ENCODE data around the gene JCAD.
A peak's percentile ranks its signal among the peaks of the same experiment; 100 is the strongest.
"Not testable (repeated sequence)": the region's sequence is repeated elsewhere in the genome, so short reads cannot be mapped to it uniquely, and the experiment has no call there.

JCAD gene, protein sequence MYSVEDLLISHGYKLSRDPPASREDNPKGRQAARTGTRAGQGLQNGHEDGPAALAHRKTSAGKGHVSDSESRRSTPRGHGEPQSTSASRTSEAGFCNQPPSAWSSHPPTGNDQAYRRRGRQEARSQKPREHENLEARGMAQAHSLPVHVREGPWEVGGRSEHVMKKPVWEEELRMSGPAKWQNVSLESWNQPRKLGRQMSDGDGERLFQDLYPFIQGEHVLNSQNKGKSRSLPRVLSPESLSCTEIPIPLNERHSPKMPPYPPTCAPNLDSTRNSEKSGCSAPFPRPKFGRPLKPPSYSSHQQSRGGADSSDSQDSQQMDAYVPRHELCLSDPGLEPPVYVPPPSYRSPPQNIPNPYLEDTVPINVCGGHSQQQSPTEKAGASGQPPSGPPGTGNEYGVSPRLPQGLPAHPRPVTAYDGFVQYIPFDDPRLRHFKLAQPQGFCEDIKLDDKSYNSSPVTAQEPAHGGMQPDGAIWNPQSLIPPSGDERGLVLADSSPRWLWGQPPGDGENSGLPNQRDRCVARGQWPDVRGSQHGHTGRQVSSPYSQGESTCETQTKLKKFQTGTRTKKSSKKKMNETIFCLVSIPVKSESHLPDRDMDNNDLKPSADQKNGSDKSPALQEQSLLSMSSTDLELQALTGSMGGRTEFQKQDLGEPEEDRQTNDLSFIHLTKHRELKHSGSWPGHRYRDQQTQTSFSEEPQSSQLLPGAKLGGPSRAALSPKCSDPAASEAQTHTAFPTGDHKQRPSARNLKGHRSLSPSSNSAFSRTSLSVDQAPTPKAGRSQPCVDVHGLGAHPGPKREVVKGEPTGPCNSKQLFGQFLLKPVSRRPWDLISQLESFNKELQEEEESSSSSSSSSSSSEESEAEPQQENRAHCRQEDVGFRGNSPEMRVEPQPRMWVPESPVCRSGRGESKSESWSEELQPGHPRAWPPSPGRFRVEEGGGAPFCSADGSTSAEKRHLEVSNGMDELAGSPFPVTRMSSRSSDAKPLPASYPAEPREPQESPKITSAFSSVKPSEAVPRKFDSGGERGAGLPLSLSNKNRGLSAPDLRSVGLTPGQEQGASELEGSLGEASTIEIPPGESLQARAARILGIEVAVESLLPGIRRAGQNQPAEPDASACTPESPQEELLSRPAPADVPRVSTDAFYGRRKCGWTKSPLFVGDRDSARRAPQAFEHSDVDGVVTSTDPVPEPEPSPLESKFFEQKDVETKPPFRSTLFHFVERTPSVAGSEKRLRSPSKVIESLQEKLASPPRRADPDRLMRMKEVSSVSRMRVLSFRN (N-terminal part only)

DNA sequence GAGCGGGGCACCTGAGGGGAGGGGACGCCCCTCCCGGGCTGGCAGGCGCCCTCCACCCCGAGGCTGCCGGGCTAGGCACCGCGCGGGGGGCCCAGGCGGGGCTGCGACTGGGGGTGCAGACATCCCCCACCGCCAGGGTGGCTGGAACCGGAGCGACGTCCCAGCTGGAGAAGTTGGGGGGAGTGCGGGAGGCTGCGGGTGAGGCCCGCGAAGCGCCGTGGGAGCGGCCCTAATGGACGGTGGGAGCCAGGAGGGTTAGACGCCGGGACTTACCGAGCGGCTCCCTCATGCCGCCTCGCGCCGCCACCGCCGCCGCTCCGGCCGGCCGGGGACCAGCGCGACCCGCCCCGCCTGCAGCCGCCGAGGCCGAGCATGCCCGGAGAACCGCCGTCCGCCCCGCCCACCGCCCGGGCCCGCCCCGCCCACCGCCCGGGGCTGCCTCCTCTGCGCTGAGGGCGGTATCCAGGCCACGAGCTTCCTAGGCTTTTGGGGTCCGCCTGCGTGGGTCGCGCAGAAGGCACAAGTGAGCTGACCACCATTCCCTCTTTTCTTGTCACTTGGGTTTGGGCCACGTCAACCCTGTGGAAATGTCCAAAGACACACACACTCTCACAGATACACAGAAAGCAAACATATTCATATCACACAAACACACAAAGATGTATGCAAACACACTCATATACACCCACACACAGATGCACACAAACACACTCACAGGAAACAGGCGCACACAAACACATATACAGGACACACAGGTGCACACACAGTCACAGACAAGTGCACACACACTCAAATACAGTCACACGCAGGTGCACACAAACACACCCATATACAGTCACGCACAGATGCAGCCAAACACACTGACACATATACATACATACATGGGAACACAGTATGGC, at the start of gene JCAD:
JCAD (minus strand) TSS at position 378 of the 899 bp plus-strand sequence. CDS start 11,774 bp downstream, outside the sequence.
- DNase-seq (ENCODE audit: low read depth in 2 of 2): peak in 1 of 2 donors; percentile 35

DNA sequence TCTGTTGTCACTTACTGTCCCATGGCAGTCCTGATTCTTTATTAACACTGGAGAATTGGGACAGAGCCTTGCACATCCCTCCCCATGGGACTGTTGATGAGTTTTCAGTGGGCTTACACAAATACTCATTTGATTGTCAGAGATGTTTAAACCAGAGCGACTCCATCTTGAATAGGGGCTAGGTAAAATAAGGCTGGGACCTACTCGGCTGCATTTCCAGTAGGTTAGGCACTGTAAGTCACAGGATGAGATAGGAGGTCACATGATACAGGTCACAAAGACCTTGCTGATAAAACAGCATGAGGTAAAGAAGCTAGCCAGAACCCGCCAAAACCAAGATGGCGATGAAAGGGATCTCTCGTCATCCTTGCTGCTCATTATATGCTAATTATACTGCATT, 47.6 kb upstream of the JCAD start:
- no peak for DNase-seq (ENCODE audit: low read depth in 2 of 2)

DNA sequence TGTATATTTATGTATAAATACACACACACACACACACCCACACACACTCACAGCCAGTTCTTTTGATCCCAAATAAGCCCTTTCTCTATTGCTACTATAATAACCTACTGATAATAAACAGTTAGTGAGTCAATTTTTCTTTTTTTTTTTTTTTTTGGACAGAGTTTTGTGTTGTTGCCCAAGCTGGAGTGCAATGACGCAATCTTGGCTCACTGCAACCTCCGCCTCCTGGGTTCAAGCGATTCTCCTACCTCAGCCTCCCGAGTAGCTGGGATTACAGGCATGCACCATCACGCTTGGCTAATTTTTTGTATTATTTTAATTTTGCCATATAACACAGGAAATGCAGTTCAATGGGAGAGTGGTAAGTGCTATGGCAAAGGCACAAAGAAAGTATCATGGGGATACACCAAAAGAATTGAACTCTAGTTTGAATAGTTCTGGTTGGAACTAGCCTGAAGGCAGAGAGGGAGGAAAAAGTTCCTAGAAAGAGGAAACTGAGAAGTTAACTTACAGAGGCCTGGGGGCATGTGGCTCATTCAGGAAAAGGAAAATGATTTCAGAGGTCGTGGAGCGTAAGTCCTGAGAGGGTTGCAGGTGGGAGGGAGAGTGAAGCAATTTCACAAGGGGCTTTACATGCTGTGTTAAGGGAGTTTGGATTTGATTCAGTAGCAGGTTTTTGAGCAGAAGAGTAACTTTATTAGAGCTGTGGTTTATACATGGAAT, 44.4 kb upstream of the JCAD start:
- DNase-seq (ENCODE audit: low read depth in 2 of 2): no peak

DNA sequence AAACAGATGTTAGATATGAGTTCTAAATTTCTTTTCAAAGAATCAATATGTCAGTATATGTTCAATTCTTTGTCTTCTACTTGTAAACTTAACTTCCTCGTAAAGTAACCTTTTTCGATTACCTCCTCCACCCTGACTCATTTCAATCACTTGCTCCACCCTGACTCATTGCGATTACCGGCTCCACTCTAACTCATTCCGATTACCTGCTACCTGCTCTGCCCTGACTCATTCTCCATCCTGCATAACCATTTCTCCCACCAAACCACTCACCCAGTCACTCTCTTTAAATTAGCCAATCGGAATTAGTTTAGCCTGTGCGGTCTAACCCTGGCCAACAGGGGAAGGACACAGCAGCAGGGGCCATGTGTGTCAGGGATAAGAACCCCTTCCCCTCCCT, 40.3 kb upstream of the JCAD start:
- not testable (repeated sequence) for DNase-seq (ENCODE audit: low read depth in 2 of 2)

DNA sequence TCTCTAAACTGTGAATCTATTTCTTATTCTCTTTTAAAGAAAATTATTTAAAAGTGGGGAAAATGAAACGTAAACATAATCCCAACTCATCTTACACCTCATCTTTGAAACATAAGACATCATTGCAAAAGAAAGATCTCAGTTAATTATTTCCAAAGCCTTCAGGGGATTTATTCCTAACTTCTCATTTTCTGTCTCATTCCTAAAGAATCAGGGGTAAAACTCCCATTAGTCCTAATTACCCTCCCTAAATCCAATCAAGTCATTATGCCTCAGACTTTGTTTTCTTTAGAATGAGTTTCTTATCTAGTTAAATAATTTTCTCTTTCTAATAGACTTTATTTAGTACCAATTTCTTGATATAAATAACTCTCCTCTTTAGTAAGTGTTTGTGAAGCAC, 39.7 kb upstream of the JCAD start:
- no peak for DNase-seq (ENCODE audit: low read depth in 2 of 2)

DNA sequence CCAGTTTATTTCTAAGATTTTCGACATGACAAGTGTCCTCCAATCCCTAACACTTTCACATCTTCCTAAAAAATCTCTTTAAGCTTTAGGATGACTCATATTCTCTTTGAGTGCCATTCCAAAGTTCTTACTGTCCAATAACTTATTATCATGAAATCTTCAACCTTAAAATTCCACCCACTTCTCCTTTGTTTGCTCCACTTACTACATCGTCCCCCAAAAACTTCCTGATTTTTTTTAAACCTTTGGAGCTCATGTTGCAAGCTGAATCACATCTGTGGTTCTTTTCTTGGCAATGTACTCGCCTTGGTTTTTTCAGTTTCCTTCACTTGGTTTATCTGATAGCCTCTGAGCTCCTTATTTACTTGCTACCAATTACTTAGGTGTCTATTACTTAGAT, 39.2 kb upstream of the JCAD start:
- no peak for DNase-seq (ENCODE audit: low read depth in 2 of 2)

DNA sequence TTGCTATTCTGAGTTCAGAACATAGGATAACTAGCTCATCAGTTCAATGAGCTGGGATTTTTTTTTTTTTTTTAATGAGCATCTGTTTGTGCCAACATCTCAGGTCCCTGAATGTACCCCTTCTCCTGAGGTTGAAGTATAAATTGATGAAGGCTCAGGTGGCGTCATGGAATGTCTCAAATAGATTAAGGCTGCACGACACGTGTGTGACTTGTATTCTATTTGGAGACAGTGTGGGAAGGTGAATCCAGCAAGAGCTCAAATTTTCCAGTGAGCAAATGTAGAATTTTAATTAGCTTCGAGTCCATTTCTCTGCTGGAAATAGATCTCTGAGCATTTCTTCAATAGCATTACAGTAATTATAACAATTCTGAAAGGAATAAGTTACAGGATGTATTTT, 37.2 kb upstream of the JCAD start:
- DNase-seq (ENCODE audit: low read depth in 2 of 2): no peak

DNA sequence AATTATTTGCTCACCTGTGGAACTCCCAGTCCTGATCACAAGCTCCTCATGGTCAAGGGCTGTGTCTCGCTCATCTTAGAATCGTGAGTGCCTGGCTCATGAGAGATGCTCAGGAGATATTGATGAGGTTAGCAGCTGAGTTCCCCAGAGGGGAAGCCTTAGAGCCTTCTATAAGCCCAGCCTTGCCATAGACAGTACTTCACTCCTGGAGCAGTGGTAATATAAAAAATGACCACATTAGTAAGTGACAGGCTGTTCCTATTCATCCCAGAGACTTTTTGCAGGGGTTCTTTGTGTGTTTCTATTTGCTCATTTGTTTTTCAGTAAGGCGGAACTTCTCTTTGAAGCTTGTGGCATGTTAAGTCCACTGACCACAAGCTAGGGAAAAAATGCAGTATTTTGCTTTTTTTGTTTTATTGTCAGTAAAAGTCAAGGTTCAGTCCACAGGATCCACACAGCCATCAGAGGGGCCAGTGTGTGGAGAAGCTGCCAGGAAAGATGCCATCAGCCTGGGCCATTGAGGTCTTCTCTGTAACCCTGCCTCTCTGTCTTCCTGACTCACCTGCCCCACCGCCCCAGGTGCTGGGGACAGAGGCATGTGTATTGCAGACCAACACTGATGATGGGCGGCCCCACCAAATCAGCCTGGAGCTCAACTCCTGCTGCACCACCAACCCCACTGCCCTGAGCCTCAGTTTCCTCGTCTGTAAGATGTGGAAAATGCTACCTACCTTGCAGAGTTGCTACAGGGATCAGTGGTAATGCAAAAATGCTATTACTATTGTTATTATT, 36.4 kb upstream of the JCAD start:
- no peak for DNase-seq (ENCODE audit: low read depth in 2 of 2)

DNA sequence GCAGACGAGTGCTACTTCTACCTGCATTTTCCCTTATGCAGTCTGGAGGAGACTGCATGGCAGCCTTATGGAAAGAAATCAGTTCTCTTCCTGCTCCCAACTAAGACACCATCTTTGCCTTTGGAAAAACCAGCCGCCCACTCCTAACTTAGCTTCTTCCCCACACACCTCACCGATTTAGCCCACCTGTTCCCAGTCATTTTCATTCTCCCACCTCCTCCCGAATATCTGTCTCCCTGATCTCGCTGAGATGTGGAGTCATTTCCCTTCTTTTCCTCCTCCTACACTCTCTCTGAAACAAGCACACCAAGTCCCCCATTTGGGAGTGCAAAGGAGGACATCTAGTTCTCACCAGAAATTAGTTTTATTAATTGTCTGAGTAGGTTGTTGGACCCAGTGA, 35.2 kb upstream of the JCAD start:
- DNase-seq (ENCODE audit: low read depth in 2 of 2): no peak

DNA sequence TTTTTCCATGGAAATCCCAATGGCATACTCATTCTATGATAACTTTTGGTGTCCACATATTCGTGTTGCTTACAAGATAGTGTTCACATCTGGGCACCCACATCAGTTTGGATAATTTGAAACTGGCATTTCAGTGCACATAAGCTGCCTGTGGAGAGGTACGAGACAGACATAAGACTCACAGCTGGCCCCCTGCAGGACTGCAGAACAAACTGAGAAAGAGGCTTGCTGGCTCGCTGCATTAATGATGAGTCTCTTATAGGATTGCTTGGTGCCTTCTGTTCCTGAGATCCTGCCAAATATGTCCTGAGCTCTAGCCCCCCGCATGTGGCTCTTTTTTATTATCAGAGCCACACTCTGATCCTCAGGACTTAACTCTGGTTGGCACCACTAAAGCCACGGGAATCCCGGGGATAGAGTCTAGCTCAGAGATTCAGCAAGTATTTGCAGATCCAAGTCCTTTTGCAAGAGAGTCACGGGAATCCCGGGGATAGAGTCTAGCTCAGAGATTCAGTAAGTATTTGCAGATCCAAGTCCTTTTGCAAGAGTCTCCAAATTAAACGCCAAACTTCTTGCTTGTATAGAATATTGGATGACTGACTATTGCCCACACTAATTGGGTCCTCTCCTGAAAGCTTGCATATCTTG, 34.0 kb upstream of the JCAD start:
- DNase-seq (ENCODE audit: low read depth in 2 of 2): no peak

DNA sequence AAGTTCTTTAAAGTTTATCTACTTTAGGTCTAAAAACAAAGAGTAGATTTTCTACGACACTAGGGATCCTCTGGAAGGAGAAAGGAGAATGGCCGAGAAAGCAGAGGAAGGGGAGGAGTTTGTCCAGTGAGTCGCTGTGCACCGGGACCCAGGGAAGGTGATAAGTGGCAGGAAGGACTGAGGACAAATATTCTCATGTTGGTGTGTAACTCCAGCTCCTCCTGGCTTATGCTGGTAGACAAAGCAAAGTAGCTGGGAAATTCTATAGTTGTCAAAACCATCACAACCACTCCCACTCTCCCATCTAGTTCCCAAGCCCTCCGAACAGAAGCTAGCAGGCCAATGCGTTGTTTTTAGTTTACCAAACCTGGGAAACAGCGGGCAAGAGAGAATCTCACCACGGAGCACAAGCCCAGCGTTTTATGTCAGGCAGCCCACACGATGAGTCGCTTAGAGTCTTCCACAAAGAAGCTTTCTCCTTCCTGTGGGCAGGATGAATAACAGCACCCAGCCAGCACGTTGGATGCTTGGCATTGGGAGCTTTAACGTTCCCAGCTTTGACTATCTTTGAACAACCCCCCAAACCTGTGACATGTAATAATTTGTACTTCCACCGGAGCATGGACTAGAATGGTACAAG, 32.9 kb upstream of the JCAD start:
- no peak for DNase-seq (ENCODE audit: low read depth in 2 of 2)

DNA sequence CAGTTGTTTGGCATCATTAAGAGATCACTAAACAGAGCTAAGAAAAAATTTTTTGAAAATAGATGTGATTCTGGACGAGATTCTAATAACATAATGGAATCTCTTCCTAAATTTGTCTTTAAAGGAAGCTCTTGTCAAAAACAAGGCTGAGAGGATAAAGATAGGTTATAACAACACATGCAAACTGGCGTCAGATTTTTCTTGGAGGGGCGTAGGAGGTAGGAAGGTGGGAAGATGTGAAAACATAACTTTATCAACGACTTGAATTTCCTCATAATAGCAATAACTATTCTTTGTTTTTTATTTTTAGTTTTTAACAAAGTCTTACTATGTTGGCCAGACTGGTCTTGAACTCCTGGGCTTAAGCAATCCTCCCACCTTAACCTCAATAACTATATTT, 31.8 kb upstream of the JCAD start:
- no peak for DNase-seq (ENCODE audit: low read depth in 2 of 2)

DNA sequence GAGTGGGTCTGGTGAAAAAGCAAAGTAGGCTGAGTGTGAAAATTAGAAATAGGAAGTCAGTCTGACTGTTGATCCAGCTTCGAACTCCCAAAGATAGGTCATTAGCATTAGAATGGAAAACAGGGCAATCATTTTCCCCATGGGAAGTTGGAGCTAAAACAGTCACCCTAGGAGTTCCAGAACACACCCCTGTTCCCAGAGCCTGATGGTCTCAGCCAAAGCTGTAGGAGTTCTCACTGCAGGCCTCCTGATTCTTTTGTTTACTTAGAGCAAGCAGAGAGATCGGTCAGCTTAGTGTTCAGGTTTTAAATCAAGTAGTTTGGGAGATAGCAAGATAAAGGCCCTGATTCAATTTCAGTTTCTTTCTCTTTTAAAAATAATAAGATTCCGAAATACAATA, 28.8 kb upstream of the JCAD start:
- no peak for DNase-seq (ENCODE audit: low read depth in 2 of 2)

DNA sequence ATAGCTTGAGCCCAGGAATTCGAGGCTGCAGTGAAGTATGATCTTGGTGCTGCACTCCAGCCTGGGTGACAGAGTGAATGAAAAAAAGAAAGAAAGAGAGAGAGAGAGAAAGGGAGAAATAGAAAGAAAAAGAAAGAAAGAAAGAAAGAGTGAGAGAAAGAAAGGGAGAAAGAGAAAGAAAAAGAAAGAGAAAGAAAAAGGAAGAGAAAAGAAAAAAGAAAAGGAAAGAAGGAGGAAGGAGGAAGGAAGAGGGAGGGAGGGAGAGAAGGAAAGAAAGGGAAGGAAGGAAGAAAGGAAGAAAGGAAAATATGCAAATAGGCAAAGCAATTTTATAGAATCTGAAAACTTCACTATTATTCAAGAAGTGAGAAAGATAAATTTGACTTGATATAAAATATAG, 24.5 kb upstream of the JCAD start:
- no peak for DNase-seq (ENCODE audit: low read depth in 2 of 2)

DNA sequence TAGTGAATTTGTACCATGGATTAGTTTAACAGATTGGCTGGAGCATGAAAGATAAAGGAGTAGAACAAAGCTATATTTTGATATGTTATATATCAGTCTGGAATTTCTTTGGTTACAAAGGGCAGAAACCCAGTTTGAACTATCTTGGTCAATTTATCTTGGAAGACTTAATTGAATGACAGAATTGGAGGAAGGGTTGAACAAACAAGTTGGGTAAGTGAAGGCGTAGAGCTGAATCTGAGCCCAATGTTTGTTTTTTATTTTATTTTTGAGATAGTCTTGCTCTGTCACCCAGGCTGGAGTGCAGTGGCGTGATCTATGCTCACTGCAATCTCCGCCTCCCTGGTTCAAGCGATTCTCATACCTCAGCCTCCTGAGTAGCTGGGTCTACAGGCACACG, 21.8 kb upstream of the JCAD start:
- DNase-seq (ENCODE audit: low read depth in 2 of 2): no peak

DNA sequence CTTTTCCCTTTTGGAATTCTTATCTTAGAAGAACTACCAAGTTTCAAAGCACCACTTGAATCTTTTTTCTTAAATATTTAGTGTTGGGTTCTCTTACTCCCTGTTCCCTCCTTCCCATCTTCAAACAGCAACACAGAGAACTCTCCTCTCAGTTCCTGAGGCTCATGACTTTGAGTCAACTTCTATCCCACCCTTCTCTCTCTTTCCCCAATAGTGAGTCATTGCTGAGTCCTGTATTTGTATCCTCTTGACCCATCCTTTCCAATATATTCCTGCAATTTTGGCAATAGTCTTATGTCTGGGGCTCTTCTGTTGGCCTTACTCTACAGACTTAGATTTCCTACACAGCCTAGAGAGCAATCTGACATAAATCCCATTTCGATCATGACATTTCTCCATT, 20.8 kb upstream of the JCAD start:
- DNase-seq (ENCODE audit: low read depth in 2 of 2): no peak

DNA sequence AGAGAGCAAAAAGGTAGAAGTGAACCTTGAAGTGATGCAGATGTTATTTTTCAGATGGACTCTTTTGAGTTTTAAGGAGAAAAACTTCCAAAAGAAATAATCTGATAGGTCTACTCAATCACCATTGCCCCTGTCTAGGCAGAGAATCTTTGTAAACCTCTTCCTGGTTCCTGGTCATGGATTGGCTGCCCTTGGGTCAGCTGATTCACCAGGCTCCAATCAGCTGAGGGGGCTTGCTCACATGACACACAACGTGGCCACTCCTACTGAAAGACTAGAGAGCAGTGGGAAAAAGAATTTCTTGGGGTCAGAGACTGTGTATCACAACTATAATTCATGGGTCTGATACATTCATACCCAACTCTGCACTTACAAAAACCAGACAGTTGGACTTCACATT, 20.0 kb upstream of the JCAD start:
- DNase-seq (ENCODE audit: low read depth in 2 of 2): no peak

DNA sequence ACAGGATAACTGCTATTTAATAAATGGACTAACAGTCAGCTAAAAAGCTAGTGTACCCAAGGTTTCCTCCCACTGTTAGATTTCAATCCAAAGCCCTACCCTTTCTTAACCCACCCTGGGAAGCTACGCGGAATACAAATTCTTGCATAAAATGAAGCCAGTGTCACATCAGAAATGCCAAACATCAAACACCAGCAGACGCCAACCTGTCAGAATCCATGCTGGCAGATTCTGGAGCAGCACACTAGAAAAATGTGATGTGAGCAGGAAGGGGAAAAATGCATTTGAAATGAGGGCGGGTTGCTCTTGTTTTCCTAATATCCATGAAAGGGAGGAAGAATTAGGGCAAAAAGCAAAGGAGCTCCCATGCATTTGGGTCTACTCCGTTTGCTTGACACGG, 16.1 kb upstream of the JCAD start:
- DNase-seq (ENCODE audit: low read depth in 2 of 2): no peak

DNA sequence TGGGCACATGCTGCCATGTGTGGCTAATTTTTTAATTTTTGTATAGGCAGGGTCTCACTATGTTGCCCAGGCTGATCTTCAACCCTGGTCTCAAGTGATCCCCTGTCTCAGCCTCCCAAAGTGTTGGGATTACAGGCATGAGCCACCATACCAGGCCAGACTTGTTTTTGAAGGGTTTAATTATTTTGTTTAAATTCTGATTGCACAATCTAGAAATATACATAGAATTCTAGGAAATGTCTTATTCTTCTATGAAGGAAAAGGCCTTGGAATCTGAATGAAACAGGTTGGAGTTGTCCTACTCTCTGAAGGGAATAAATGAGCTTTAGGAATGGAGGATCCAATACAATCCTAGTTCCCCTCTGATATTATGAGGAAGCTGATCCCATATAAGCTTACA, 15.5 kb upstream of the JCAD start:
- DNase-seq (ENCODE audit: low read depth in 2 of 2): no peak
